ENCODE measurements around the gene STKLD1. TPM values are rescaled to one million over a fixed set of nuclear protein-coding genes. Genes with fewer than 3 reads are reported as not detected.

STKLD1 gene
- total and polyA plus RNA-seq, 9 of the 15 experiments (the other 6 are each of a cell fraction or from before 2014, with no cell fraction given): 0.10 to 0.65 (median 0.33) TPM; not detected in 2

DNA sequence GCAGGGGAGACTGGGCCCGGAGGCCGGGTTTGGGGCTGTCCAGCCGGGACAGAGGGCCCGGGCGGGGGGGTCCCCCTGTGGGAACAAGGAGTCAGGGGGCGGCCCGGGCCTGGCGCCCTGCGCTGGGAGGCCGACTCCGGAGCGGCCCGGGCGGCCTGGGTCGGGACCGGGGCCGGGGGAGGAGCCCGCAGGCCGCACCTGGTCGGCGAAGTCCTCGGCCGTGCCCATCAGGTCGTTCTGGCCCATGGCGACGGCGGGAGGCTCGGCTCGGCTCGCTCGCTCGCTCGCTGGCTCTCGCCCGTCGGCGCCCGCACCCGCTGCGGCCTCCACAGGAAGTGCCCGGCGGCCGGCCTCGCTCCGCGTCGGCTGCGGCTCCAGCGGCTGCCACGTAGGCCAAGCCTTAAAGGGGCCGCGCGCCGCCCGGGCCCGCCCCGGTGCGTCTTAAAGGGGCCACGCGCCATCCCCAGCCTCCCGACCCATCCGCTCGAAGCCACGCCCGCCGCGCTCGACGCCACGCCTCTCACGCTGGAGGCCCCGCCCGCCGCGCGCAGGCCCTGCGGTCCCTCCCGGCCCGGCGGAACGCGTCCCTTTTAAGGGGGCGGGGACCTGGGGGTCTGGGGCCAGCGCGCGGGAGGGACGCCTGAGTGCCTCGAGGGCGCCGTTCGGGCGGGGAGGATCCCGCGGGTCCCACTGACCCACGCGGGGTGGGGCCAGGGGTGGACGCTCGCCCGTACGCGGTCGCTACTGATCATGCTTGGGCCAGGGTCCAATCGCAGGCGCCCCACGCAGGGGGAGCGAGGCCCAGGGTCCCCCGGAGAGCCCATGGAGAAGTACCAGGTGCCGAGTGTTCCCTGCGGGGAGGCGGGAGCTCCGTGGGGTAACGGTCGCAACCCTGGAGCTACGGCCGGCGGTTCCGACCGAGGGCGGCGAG, at the start of gene STKLD1, which contains the start of gene SURF4 (continued):
- TF ChIP-seq, protein P1, sequence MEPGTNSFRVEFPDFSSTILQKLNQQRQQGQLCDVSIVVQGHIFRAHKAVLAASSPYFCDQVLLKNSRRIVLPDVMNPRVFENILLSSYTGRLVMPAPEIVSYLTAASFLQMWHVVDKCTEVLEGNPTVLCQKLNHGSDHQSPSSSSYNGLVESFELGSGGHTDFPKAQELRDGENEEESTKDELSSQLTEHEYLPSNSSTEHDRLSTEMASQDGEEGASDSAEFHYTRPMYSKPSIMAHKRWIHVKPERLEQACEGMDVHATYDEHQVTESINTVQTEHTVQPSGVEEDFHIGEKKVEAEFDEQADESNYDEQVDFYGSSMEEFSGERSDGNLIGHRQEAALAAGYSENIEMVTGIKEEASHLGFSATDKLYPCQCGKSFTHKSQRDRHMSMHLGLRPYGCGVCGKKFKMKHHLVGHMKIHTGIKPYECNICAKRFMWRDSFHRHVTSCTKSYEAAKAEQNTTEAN (CRISPR knock-in tag; IDR thresholded peaks at IDR 0.05): peak; percentile 51; the same call in 1 of the 2 replicates
- TF ChIP-seq KLF13 (tag; IDR thresholded peaks at IDR 0.05; ENCODE audit: borderline replicate concordance, low read depth): peak; percentile 81; the same call in 1 of the 2 replicates
- TF ChIP-seq ZNF12 (CRISPR knock-in tag; IDR thresholded peaks at IDR 0.05): no peak
- TF ChIP-seq SIN3A (IDR thresholded peaks at IDR 0.05; ENCODE audit: borderline replicate concordance in 2 of 2, control insufficient read depth in 1 of 2, low read depth in 2 of 2, low read length in 2 of 2): peak; percentile 46 to 56; a peak in 2 of 4 replicates
- TF ChIP-seq NFE2L1 (tag; IDR thresholded peaks at IDR 0.05; ENCODE audit: borderline replicate concordance, low read depth): no peak
- TF ChIP-seq IRF2 (CRISPR knock-in tag; IDR thresholded peaks at IDR 0.05): no peak
- TF ChIP-seq MYC (IDR thresholded peaks at IDR 0.05; ENCODE audit: low read depth, low read length): peak; percentile 46; the same call in 1 of the 2 replicates
- TF ChIP-seq MYC (CRISPR knock-in tag; IDR thresholded peaks at IDR 0.05; ENCODE audit: borderline replicate concordance, low read depth): no peak
- no peak for TF ChIP-seq NFYB (IDR thresholded peaks at IDR 0.05; ENCODE audit: extremely low read depth, insufficient read length)
- TF ChIP-seq MTA1 (IDR thresholded peaks at IDR 0.05; ENCODE audit: borderline replicate concordance): no peak
- TF ChIP-seq NR2C1 (IDR thresholded peaks at IDR 0.05): no peak
- TF ChIP-seq NR2C1 (tag; IDR thresholded peaks at IDR 0.05): no peak
- no peak for TF ChIP-seq BRD9 (IDR thresholded peaks at IDR 0.05; ENCODE audit: low read depth, partially characterized antibody)
- TF ChIP-seq U2AF1 (optimal IDR thresholded peaks at IDR 0.05; ENCODE audit: low read depth, low read length): peak; percentile 59
- TF ChIP-seq LARP7 (IDR thresholded peaks at IDR 0.05): no peak
- peak; percentile 76 for TF ChIP-seq GATAD2B (IDR thresholded peaks at IDR 0.05; ENCODE audit: borderline replicate concordance)
- TF ChIP-seq, protein P2, sequence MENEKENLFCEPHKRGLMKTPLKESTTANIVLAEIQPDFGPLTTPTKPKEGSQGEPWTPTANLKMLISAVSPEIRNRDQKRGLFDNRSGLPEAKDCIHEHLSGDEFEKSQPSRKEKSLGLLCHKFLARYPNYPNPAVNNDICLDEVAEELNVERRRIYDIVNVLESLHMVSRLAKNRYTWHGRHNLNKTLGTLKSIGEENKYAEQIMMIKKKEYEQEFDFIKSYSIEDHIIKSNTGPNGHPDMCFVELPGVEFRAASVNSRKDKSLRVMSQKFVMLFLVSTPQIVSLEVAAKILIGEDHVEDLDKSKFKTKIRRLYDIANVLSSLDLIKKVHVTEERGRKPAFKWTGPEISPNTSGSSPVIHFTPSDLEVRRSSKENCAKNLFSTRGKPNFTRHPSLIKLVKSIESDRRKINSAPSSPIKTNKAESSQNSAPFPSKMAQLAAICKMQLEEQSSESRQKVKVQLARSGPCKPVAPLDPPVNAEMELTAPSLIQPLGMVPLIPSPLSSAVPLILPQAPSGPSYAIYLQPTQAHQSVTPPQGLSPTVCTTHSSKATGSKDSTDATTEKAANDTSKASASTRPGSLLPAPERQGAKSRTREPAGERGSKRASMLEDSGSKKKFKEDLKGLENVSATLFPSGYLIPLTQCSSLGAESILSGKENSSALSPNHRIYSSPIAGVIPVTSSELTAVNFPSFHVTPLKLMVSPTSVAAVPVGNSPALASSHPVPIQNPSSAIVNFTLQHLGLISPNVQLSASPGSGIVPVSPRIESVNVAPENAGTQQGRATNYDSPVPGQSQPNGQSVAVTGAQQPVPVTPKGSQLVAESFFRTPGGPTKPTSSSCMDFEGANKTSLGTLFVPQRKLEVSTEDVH (IDR thresholded peaks at IDR 0.05; ENCODE audit: low read depth, partially characterized antibody): no peak
- TF ChIP-seq TOE1 (IDR thresholded peaks at IDR 0.05; ENCODE audit: borderline replicate concordance): peak; percentile 84; the same call in 1 of the 2 replicates
- TF ChIP-seq TOE1 (CRISPR knock-in tag; IDR thresholded peaks at IDR 0.05; ENCODE audit: borderline replicate concordance, low read depth): no peak
- TF ChIP-seq, protein P3, sequence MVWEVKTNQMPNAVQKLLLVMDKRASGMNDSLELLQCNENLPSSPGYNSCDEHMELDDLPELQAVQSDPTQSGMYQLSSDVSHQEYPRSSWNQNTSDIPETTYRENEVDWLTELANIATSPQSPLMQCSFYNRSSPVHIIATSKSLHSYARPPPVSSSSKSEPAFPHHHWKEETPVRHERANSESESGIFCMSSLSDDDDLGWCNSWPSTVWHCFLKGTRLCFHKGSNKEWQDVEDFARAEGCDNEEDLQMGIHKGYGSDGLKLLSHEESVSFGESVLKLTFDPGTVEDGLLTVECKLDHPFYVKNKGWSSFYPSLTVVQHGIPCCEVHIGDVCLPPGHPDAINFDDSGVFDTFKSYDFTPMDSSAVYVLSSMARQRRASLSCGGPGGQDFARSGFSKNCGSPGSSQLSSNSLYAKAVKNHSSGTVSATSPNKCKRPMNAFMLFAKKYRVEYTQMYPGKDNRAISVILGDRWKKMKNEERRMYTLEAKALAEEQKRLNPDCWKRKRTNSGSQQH (CRISPR knock-in tag; IDR thresholded peaks at IDR 0.05): no peak
- TF ChIP-seq, protein P4, sequence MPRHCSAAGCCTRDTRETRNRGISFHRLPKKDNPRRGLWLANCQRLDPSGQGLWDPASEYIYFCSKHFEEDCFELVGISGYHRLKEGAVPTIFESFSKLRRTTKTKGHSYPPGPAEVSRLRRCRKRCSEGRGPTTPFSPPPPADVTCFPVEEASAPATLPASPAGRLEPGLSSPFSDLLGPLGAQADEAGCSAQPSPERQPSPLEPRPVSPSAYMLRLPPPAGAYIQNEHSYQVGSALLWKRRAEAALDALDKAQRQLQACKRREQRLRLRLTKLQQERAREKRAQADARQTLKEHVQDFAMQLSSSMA (CRISPR knock-in tag; IDR thresholded peaks at IDR 0.05): no peak

Data from K562 (cell line).